GM19395 (cell line): ENCODE data around the gene PRR3.
A peak's percentile ranks its signal among the peaks of the same experiment; 100 is the strongest.

Experiments used
- ATAC-seq: cut with Tn5 transposase; IDR thresholded peaks from one replicate; pipeline ENCODE4 v1.9.1; 2021; ENCODE audit warnings: mild to moderate bottlenecking, moderate library complexity; ENCODE audit not compliant: unreplicated experiment

The PRR3 gene

DNA sequence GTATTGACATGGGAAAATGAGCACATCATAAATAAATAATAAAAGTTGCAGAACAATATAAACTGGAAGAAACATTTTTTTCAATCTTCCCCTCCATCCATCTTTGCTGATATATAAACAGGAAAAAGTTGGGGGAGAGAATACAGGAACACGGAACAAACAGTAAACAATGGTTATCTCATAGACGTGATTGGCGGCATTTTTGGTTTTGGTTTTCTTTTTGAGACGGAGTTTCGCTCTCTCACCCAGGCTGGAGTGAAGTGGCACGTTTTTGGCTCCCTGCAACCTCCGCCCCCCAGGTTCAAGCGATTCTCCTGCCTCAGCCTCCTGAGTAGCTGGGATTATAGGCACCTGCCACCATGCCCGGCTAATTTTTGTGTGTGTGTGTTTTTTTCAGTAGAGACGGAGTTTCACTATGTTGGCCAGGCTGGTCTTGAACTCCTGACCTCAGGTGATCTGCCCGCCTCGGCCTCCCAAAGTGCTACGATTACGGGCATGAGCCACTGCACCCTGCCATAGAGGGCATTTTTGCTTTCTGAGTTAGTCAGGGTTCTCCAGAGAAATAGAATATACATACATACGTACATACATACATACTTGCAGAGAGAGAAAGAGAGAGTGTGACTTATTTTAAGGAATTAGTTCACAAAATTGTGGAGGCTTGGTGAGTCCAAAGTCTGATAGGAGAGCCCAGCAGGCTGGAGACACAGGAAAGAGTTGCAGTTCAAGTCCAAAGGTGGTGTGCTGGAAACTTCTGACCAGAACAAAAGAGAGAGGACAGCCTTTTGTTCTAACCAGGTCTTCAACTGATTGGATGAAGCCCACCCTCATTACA, 23.4 kb upstream of the PRR3 start:
- ATAC-seq = no peak

GRCh38 chr6:30537931-30538330, 19.2 kb upstream of the PRR3 start:
- no peak for ATAC-seq

DNA sequence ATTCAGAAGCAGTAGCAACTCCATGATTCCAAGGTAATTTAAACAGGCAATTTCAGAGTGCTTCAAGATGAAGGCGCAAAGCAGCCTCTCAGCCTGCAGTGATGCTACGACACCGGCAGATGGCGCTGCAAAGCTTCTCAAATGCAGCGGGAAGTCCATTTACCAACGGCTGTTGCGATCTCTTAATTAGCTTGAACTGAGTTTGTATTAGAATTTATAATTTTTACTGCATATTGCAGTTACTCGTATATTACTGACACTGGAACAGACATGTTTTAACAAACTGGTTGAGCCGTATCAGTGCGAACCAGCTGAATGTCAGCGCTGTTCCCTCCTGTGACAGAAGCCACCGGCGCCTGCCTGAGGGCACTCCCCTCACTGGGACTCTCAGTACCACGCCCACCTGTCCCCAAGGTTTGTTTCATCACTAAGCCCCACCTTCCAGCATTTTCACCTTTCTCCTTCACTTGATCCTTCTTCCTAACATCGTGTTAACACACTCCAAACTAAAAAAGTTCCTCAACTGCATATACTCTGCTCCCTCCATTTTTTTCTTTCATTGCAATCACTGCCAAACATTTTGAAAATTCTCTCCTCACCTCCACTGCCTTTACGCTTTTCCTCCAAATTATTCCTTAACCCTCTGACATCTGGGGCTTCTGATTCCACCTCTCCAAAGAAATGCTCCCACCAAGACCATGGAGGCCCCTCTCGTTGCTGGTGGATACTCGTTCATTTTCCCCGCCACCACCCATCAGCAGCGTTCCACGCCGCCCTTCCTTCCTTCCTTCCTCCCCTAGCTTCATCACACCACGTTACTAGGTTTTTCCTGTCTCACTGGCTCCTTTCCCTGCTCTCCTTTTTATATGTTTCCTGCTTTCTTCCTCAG, 15.3 kb upstream of the PRR3 start:
- no peak for ATAC-seq

DNA sequence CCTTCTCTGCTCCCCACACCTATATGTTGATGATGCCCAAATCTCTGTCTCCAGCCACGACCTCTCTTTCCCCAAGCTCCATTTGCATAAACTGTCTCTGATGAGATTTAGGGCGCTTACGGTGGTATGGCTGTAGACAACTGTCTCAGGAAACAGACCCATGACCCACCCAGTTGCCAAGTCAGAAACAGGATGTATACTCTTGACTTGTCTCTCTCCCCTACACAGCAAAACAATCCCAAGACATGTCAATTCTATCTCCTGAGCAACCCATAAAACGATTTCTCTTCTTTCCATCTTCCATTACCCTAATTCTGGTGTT, 14.7 kb upstream of the PRR3 start:
- ATAC-seq = no peak

DNA sequence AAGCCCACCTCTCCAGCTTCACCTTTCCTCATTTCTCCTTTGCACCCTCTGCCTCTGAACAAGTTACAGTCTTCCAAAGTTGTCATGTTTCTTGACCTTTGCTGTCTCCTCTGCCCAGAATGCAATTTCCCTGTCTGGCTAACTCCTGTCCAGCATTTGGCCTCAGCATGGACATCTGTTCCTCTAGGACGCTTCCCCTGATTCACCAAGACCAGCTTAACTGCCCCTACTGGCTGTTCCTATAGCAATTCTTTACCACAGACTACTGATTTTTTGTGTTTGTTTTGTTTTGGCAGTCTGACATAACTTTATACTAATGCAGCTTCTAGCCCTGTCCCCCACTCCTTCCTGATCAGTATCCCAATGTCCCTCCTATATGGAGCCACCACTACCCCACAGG, 14.2 kb upstream of the PRR3 start:
- ATAC-seq = no peak

DNA sequence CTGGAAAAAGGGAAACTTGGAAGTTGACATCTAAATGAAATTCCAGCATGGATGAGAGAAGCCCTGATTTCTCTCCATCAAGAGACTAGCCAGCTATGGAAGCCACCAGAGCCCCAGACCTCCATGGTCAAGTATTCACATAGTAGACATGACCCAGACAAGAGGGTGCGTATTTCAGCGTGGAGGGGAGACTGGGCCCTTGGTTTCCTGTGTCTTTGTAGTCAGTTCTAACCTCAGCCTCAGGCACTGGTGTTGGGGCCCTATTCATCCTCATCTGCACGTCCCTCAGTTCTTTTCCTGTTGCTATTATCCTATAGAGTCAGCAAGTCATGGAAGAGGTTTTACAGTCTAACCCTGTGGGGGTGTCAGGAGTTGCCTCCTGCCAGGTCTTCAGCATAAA, 13.3 kb upstream of the PRR3 start:
- ATAC-seq = no peak

DNA sequence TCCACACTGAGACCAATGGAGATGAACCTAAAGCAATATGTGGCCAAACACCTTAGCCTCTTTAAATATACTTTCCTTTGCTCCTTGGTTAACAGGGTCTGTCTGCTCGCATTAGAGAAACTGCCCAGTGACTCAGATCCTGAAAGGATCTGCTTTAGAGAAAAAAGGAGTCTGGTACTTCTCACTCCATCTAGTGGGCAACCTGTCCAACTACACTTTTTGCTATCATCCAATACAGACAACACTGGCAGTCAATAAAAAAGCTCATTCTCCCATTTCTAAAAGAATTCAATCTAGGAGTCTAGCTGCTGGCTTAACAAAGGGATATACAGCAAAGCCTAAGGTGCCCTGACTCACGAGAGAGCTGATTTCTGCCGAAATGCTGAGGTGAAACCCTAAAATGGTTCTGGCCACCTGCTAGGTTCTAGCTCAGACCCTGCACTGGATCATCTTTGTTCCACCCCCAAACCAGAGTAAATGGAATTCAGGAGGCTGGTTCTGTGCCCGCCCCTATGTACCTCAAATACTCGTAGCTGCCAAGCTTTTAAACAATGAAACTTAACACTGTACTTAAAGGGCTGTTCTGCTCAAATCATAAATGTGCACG, 12.3 kb upstream of the PRR3 start:
- ATAC-seq = no peak

DNA sequence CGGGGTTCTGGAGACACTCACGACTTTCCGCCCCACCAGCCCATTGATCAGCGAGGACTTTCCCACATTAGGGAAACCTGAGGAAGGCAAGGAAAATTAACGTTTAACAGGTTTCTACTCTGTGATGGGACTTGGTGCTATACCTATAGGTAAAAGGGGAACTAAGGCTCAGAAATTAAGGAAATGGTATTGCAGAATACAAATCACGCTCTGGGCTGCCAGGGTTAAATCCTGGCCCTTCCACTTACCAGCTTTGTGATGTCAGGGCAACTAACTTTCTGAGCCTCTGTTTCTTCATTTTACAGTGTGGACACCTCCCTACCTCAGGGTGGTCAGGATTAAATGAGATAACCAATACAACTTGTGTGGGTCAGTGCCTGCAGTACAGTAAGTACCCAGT, 9.6 kb upstream of the PRR3 start:
- ATAC-seq = no peak

DNA sequence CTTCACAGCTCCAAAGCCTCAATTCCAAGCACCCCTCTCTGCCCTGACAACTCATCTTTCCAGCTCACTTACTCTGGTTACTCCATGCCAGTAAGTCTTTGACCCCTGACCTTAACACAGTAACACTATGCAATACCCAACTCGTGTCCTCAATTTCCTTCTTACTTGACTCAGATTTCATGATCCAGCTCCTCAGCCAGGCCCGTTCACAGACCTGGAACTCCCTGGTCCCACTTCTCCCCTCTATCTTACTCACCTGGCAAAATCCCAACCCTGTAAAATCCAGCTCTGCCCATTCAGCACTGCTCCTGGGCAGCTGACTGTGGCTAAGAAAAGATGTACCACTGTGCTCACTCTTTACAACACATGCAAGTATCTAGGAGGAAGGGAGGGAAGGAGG, 8.7 kb upstream of the PRR3 start:
- no peak for ATAC-seq

- no peak for ATAC-seq
Measured at GRCh38 chr6:30554404-30554803, 2.7 kb upstream of the PRR3 start.

- ATAC-seq = no peak
Measured at GRCh38 chr6:30554962-30555815, 1.9 kb upstream of the PRR3 start.

- no peak for ATAC-seq
Measured at GRCh38 chr6:30555816-30556065, 1.4 kb upstream of the PRR3 start.

DNA sequence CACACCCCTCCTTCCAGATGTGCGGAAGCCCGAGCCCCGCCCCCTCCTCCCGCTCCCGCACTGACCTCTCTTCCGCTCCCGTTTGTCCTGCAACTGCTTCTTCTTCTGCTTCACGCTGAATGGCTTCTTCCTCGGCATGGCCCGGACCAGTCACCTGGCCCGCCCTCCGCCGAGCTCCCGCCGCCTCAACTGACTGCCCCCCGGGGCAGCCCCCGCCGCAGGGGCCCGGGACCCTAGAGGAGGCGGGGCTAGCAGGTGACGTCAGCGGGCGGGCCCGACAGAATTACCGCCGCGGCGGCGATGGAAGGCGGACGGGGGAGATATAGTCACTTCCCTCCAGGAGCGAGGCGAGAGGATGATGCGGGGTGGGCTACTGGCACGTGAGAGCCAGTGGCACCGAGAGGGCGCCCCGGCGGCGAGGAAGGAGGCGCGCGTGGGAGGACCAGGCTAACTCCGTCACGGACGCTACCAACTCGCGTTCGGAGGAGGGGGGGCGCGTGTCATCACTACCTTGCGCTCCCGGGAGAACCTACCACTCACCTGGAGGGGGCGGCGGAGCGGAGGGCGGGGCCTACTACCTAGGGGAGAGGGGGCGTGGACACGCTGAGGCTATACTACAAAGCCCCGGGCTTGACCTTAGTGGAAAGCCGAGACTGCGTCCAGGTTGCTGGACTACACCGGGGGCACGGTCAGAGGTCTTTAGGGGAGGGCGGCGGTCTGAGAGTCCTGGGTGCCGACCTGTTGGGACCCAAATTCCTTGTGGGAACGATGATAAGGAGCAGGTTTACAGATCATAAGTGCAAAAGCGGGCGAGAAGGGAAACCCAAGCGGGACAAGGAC, 809 bp upstream of the PRR3 start, which contains the start of gene GNL1:
Gene GNL1 (minus strand): TSS at position 424 of the 840 bp plus-strand sequence. CDS start 286 bp downstream, at position 138.
- ATAC-seq = peak; percentile 79

GRCh38 chr6:30557683-30557981, 537 bp downstream of the PRR3 start:
- no peak for ATAC-seq

DNA sequence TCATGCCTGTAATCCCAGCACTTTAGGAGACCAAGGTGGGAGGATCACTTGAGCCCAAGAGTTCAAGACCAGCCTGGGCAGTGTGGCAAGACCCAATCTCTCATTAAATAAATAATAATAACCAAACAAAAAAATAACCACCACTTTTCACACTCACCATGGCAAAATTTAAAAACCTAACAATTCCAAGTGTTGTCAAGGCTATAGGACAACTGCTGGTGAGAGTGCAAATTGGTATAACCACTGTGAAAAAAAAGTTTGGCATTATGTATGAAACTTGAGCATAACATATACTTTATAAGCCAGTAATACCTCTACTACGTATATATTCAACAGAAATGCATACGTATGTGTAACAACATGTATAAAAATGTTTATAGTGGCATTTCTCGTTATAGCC, 3.8 kb downstream of the PRR3 start:
- no peak for ATAC-seq

DNA sequence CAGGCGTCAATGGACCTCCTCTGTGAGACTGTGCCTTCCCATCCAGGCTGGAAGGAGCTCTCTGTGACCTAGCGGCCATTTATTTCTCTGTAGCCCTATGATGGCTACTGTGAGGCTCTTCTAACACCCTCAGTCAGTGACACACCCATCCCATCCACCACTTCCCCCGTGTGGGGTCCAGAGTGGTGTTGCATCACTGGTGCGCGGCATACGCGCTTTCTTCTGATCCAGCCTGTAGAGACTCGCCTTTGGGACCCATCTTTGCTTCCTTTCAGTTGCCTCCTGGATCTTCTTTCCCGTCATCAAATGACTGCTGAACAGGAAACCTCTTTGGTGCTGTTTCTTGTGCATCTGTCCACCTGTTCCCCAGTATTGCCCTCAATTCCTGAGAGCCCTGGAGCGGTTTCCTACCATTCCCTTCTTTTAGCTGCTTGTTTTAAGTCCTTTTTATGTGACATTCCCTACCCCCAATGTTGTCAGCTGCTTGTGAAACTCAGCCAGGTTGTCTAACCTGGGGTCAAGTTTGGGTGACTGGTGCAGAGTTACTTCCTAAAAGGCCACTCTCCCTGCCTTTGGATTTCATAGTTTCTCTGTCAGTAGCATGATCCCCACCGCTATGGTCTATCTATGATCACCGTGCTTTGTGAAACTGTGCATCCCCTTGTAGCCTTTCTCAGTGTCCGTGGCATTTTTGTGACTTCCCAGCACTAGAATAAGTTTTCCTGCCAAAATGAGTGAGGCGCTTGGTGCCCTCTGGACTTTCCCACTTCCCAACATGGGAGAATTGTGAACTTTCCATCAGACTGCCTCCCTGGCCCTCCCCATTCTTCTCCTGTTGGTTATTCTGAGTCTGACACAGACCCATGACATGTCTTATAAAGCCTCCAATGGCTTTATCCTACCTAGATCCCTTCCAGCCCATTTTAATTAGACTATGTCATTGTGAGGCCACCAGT, 5.7 kb downstream of the PRR3 start:
- no peak for ATAC-seq

DNA sequence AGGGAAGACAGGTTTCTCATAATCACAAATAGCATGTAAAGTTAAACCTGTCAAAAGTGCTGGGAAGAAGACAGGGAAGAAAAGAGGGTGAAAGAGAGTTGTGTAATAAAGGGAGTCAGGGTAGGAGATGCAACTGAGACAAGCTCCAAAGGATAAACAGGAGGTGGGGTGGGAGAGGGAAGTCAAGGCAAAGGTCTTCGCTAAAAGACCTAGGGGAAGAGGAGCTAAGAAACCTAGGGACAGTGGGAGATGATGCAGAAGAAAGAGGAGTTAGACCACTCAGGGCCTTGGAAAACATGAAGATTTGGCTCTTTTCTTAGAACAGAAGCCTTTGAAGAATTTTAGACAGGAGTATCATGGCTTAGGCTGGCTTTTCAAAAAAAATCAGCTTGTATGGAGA, 7.0 kb downstream of the PRR3 start:
- ATAC-seq = no peak

- ATAC-seq = no peak
Measured at GRCh38 chr6:30565772-30566171, 8.7 kb downstream of the PRR3 start.

DNA sequence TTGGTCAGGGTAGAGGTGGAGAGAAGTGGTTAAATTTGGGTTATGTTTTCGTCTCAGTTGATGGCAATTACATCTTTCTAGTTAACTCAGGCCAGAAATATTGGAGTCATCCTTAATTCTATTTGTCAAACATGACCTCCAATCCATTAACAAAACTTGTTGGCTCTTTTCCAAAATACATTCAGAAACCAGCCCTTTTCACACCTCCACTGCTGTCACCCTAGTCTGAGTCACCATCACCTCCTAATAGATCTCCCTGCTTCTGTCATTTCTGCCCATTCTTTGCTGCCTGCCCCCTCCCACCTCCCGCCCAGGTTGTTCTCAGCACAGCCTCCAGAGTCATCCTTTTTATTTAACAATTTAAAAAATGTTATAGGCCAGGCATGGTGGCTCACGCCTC, 11.2 kb downstream of the PRR3 start:
- ATAC-seq = no peak
